ENCODE measurements around the gene PPP1R14B.
A peak's percentile ranks its signal among the peaks of the same experiment; 100 is the strongest.

Gene PPP1R14B

GRCh38 chr11:64245401-64245796 is 1.3 kb downstream of the PPP1R14B start:
- DNase-seq = no peak

- no peak for DNase-seq
These were observed 1.8 kb downstream of the PPP1R14B start for GRCh38 chr11:64244966-64245365.

GRCh38 chr11:64244107-64244506 is 2.6 kb downstream of the PPP1R14B start:
- no peak for DNase-seq

- no peak for DNase-seq
These were observed 3.4 kb downstream of the PPP1R14B start for GRCh38 chr11:64243236-64243854.

- DNase-seq = peak; percentile 17
These were observed 5.0 kb downstream of the PPP1R14B start for GRCh38 chr11:64241491-64242374.

- DNase-seq = peak; percentile 100
These were observed 5.6 kb downstream of the PPP1R14B start for GRCh38 chr11:64241241-64241490.

- peak; percentile 98 for DNase-seq
These were observed 6.1 kb downstream of the PPP1R14B start, which contains the start of gene FKBP2 for GRCh38 chr11:64240435-64241240. FKBP2 (plus strand) TSS chr11:64241095; CDS start chr11:64242388, 1,293 bp downstream.

GRCh38 chr11:64239662-64240434 is 6.9 kb downstream of the PPP1R14B start:
- DNase-seq = no peak

- no peak for DNase-seq
These were observed 7.7 kb downstream of the PPP1R14B start for GRCh38 chr11:64238999-64239398.

- DNase-seq = no peak
These were observed 8.7 kb downstream of the PPP1R14B start for GRCh38 chr11:64238076-64238475.

GRCh38 chr11:64237484-64237951 is 9.2 kb downstream of the PPP1R14B start:
- no peak for DNase-seq

GRCh38 chr11:64235437-64236161 is 11.1 kb downstream of the PPP1R14B start:
- no peak for DNase-seq

- peak; percentile 56 for DNase-seq
These were observed 11.9 kb downstream of the PPP1R14B start for GRCh38 chr11:64234647-64235379.

- peak; percentile 70 for DNase-seq
These were observed 12.7 kb downstream of the PPP1R14B start, which contains the start of gene VEGFB for GRCh38 chr11:64233913-64234586. VEGFB (plus strand) TSS chr11:64234584; CDS start chr11:64234834, 250 bp downstream.

GRCh38 chr11:64232967-64233315 is 13.8 kb downstream of the PPP1R14B start:
- no peak for DNase-seq

GRCh38 chr11:64232182-64232966 is 14.4 kb downstream of the PPP1R14B start:
- DNase-seq = no peak

GRCh38 chr11:64231546-64231945 is 15.2 kb downstream of the PPP1R14B start:
- no peak for DNase-seq

- no peak for DNase-seq
These were observed 15.8 kb downstream of the PPP1R14B start for GRCh38 chr11:64230985-64231365.

- DNase-seq = peak; percentile 90
These were observed 16.4 kb downstream of the PPP1R14B start, which contains the start of gene DNAJC4 for GRCh38 chr11:64230171-64230984. DNAJC4 (plus strand) TSS chr11:64230548; CDS start chr11:64230855, 307 bp downstream.

Data from activated naive CD4-positive, alpha-beta T cell treated with Interleukin-2 at 50 U/mL for 16 hours (primary cell).